ENCODE data around the gene RAD51B.
A peak's percentile ranks its signal among the peaks of the same experiment; 100 is the strongest.

Gene RAD51B

GRCh38 chr14:68391311-68392014 lies 571.9 kb downstream of the RAD51B start:
- DNase-seq (ENCODE audit: low spot score): no peak

- no peak for DNase-seq (ENCODE audit: low spot score)
Observed at GRCh38 chr14:68392393-68393141, 573.0 kb downstream of the RAD51B start.

- DNase-seq (ENCODE audit: low spot score): no peak
Observed at GRCh38 chr14:68393259-68393658, 573.7 kb downstream of the RAD51B start.

GRCh38 chr14:68394118-68394763 lies 574.7 kb downstream of the RAD51B start:
- no peak for DNase-seq (ENCODE audit: low spot score)

GRCh38 chr14:68394764-68395143 lies 575.2 kb downstream of the RAD51B start:
- no peak for DNase-seq (ENCODE audit: low spot score)

GRCh38 chr14:68395604-68396003 lies 576.0 kb downstream of the RAD51B start:
- DNase-seq (ENCODE audit: low spot score): no peak

- DNase-seq (ENCODE audit: low spot score): no peak
Observed at GRCh38 chr14:68396461-68396860, 576.9 kb downstream of the RAD51B start.

- DNase-seq (ENCODE audit: low spot score): no peak
Observed at GRCh38 chr14:68397371-68397811, 577.8 kb downstream of the RAD51B start.

- DNase-seq (ENCODE audit: low spot score): peak; percentile 35
Observed at GRCh38 chr14:68397822-68398221, 578.2 kb downstream of the RAD51B start.

GRCh38 chr14:68398370-68398769 lies 578.8 kb downstream of the RAD51B start:
- DNase-seq (ENCODE audit: low spot score): no peak

GRCh38 chr14:68399971-68400370 lies 580.4 kb downstream of the RAD51B start:
- no peak for DNase-seq (ENCODE audit: low spot score)

GRCh38 chr14:68401317-68401716 lies 581.7 kb downstream of the RAD51B start:
- DNase-seq (ENCODE audit: low spot score): no peak

GRCh38 chr14:68401855-68402254 lies 582.3 kb downstream of the RAD51B start:
- DNase-seq (ENCODE audit: low spot score): no peak

- DNase-seq (ENCODE audit: low spot score): no peak
Observed at GRCh38 chr14:68402525-68403101, 583.0 kb downstream of the RAD51B start.

GRCh38 chr14:68403191-68404145 lies 583.9 kb downstream of the RAD51B start:
- DNase-seq (ENCODE audit: low spot score): no peak

- DNase-seq (ENCODE audit: low spot score): no peak
Observed at GRCh38 chr14:68404146-68404527, 584.6 kb downstream of the RAD51B start.

- no peak for DNase-seq (ENCODE audit: low spot score)
Observed at GRCh38 chr14:68404652-68405183, 585.1 kb downstream of the RAD51B start.

- no peak for DNase-seq (ENCODE audit: low spot score)
Observed at GRCh38 chr14:68405961-68406360, 586.4 kb downstream of the RAD51B start.

GRCh38 chr14:68407285-68407684 lies 587.7 kb downstream of the RAD51B start:
- no peak for DNase-seq (ENCODE audit: low spot score)

GRCh38 chr14:68407825-68408224 lies 588.2 kb downstream of the RAD51B start:
- DNase-seq (ENCODE audit: low spot score): no peak

- DNase-seq (ENCODE audit: low spot score): no peak
Observed at GRCh38 chr14:68408680-68409079, 589.1 kb downstream of the RAD51B start.

Measured in COLO829 (cell line).